IPS-NIHi11 (cell line): ENCODE data around the gene KCNH3.
"Not testable (repeated sequence)": the region's sequence is repeated elsewhere in the genome, so short reads cannot be mapped to it uniquely, and the experiment has no call there.

Experiments used
- DNase-seq: peaks from one replicate; pipeline ENCODE4 v3.0.0; 2012; ENCODE audit warnings: mixed read lengths, low spot score

The KCNH3 gene

DNA sequence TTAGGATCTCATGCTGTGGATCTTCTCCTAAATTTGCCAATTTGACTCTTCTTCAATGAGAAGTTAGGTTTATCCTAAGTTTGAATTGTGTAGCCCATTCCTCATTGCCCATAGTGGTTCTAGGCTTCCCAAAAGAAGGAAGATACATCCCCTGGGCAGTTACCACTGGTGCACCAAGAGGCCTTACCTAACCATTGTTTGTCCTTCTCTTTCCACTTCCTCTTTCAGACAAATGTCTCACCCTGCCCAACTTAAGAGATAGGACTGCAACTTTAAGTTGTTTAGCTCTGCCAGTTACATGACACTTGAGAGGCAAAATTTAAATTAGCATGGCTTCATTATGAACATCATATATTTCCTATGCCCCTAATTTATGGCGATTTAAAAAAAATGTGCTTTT is 9.4 kb upstream of the KCNH3 start:
- DNase-seq: no peak

GRCh38 chr12:49531745-49532144 is 7.1 kb upstream of the KCNH3 start:
- DNase-seq: no peak

GRCh38 chr12:49533331-49533730 is 5.5 kb upstream of the KCNH3 start:
- no peak for DNase-seq

- DNase-seq: not testable (repeated sequence)
Measured at GRCh38 chr12:49534122-49534521, 4.7 kb upstream of the KCNH3 start.

GRCh38 chr12:49534731-49535278 is 4.0 kb upstream of the KCNH3 start:
- no peak for DNase-seq

DNA sequence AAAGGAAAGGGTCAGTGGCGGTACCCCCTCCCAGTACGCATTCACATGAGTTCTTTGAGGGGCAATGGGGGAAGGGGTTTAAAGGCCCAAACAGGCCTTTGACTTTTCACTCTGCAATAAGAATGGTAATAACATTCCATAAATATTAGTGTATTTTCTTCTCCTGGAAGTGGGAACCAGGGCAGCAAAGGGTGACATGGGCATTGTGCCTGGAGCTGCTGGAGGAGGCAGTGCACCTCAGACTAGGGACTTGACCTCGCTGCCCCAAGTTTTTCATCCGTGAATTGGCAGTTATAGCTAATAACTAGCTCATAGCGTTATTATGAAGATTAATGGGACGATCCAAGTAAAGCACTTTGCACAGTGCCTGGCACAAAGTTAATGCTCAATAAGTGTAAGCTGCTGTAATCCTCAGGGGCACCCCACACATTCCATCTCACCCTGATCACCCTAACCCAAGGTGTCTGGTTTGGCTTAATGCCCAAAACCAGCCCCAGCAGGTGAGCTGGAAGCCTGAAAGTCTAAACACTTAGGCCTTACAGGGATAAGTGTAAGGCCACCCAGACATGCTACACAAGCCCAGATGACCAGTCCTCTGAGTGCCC is 2.8 kb upstream of the KCNH3 start:
- no peak for DNase-seq

DNA sequence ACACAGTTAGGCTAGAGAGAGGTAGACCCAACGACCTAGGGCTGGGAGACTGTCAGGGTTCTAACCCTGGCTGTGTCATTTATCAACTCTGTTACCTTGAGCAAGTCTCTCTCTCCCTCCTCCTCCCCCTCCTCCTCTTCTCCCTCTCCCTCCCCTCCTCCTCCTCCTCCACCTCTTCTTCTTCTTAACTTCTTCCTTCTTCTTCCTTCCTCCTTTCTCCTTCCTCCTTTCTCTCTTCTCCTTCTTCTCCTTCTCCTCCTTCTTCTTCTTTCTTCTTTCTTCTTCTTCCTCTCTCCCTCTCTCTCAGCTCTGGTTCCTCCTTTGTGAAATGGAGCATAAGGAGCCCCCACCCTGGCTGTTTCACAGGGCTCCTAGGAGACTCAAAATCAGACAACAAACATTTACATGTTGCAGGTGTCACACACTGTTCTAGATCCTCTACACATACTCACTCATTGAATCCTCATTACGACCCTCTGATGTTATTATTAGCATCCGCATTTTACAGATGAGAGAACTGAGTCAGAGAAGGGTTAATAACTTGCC is 2.2 kb upstream of the KCNH3 start:
- DNase-seq: no peak

DNA sequence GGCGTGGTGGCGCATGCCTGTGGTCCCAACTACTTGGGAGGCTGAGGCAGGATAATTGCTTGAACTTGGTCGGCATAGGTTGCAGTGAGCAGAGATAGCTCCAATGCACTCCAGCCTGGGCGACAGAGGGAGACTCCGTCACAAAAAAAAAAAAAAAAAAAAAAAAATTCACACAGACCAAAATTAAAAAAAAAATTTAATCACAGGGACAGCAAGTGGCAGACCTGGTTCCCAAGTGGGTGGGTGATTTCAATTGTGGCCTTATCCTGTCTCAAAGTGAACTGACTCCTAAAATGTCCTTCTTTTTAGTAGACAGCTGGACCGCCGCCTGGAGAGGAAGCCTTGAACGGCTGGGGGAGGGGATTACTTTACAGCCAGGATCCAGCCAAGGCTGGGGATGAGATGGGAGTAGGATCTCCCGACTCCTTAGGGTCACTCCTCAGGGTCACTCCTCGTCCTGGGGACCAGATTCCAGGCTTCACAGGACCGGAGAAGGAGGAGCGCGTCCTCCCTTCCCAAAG is 1.5 kb upstream of the KCNH3 start:
- DNase-seq: no peak

GRCh38 chr12:49537752-49538509 is 899 bp upstream of the KCNH3 start:
- peak; percentile 50 for DNase-seq

DNA sequence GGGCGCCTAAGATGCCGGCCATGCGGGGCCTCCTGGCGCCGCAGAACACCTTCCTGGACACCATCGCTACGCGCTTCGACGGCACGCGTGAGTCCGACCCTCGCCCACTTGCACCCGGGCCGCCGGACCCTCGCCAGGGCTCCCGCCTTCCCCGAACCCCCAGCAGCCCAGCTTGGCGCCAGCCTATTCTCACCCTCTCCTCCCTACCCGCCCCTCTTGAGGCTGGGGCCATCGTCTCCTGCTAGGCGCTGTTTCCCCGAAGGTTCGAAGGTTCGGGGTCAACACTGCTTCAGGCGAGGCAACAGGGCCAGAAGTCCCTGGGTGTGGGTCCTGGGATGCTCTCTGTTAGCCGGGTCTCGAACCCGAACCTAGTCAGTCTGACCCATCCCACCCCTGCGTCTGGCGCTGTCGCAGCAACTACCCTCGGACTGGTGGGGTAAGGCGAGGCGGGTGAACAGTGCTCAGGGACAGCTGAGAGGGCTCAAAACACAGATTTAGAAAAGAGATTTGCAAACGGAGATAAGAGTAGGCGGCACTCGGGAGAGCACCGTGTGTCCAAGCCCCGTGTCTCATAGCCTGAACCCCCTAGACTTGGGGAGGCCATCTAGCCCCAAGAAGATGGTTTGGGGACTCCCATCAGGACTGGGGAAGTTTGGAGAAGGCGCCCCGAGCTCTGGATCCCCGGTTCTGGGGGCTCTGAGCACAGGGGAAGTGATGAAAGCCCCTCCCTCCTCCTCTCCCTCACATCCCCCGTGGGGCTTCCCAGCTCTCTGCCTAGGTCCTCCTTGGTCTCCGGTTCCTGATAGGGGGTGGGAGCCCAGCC is 787 bp downstream of the KCNH3 start:
- DNase-seq: no peak

- DNase-seq: no peak
Measured at GRCh38 chr12:49540229-49541139, 1.7 kb downstream of the KCNH3 start.

GRCh38 chr12:49541140-49541861 is 2.5 kb downstream of the KCNH3 start:
- DNase-seq: no peak

DNA sequence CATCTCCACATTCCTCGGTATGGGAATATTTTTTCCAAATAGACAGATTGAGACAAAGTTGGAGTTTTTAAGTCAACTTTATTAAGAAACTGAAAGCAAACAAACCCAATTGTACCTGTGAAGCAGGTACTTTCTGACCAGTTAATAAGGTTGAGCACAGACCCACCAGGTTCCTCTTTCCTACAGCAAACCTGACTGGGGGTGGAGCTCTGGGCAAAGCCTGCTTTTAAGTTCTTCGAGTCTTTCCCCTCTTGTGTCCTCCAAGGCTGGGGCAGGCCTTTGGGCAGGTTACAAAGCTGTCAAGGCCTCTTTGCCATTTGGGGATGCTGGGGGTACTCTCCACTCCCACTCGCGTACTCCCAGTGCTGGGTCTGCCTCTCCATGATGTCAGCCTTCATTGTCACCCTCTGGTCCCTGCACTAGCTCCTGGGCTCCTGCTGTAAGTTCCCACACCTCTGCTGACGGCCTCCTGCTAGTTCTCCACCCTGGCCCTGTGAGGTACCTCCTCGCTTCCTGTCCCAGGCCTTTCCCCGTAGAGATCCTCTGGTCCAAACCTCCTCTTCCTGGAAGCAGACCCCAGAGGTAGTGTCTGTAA is 3.2 kb downstream of the KCNH3 start:
- DNase-seq: no peak

DNA sequence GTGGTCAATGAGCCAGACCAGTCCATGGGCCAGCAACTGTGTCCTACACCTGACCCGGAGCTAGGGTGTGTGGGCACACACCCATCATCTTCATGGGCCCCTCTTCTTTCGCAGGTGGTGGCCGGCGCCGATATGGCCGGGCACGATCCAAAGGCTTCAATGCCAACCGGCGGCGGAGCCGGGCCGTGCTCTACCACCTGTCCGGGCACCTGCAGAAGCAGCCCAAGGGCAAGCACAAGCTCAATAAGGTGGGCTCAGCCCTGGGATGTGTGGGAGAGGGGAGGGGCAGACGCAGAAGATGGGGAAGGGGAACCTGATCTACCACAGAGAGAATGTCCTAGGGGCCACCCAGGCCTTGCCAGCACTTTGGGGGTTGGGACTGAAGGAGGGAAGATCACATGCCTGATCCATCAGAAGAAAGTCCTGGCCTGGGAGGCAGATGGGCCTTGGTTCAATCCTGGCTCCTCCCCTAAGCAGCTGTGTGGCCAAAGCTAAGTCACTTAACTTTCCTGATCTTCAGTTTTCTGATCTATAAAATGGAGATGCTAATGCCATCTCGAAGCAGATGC is 3.8 kb downstream of the KCNH3 start:
- no peak for DNase-seq

GRCh38 chr12:49543221-49543913 is 4.5 kb downstream of the KCNH3 start:
- DNase-seq: no peak

DNA sequence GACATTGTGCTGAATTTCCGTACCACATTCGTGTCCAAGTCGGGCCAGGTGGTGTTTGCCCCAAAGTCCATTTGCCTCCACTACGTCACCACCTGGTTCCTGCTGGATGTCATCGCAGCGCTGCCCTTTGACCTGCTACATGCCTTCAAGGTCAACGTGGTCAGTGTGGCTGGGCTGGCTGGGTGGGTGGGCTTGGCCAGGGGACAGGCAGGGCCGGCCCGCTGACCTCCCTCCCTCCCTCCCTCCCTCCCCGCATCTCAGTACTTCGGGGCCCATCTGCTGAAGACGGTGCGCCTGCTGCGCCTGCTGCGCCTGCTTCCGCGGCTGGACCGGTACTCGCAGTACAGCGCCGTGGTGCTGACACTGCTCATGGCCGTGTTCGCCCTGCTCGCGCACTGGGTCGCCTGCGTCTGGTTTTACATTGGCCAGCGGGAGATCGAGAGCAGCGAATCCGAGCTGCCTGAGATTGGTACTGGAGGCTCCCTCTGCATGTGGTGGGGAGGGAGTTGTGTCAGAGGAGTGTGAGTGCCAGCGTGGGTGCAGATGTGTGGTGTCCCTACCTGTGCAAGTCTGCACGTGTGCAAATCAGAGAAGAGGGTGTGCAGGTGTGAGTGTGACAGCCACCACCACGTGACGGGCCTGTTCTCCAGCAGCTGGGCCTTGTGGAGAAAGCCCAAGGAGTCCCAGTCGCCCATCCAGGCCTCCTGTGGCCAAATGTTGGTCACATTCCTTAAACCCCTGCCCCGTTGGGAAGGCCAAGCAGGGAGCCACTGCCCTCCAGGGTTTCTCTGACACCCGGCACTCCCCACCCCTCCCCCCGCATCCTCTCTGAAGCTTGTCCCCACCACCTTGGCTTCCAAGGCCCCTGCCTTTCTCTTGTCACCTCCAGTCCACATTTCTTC is 5.3 kb downstream of the KCNH3 start:
- DNase-seq: peak; percentile 55

DNA sequence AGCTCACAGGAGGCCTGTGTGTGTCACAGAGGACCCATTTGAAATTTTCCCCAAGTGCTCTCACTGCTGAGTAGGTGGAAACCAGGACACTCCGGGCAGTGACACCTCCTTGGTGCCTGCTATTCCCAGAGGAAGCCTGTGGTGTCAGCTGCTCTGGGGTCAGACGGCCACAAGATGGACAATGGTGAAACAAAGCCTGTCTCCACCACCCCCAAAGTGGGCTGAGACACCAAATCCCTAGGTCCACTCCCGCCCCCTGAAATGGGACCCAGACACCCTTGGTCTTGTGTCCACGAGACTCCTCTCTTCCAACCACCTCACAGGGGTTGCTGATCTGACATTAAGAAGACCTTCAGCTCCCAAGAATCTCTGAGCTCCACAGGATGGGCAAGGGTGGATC is 7.0 kb downstream of the KCNH3 start:
- DNase-seq: no peak

DNA sequence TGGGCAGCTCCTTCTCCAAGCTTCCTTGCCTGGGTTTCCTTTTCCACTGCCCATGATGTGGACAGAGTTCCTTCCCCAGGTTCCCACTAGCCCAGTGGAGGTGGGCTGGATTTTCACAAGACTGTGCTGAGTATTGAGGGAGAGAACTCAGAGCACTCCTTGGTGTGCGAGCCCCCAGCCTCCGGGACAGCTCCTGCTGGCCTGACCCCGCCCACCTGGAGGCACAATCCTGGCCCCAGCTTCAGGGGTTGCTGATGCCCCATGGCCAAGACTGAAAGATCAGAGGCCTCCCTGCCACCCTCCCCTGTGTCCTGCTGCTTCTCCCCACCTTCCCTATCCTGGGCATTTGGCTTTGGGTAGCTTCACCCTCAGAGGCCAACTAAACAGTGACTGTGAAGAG is 7.7 kb downstream of the KCNH3 start:
- DNase-seq: no peak
